HS-5 (cell line): ENCODE results near the gene ENTHD1.
A peak's percentile ranks its signal among the peaks of the same experiment; 100 is the strongest.
"Not testable (repeated sequence)": the region's sequence is repeated elsewhere in the genome, so short reads cannot be mapped to it uniquely, and the experiment has no call there.

Source experiments
- DNase-seq: peaks from one replicate; pipeline ENCODE4 v3.0.0-alpha.2; 2012; ENCODE audit warnings: low read depth

ENTHD1 gene

DNA sequence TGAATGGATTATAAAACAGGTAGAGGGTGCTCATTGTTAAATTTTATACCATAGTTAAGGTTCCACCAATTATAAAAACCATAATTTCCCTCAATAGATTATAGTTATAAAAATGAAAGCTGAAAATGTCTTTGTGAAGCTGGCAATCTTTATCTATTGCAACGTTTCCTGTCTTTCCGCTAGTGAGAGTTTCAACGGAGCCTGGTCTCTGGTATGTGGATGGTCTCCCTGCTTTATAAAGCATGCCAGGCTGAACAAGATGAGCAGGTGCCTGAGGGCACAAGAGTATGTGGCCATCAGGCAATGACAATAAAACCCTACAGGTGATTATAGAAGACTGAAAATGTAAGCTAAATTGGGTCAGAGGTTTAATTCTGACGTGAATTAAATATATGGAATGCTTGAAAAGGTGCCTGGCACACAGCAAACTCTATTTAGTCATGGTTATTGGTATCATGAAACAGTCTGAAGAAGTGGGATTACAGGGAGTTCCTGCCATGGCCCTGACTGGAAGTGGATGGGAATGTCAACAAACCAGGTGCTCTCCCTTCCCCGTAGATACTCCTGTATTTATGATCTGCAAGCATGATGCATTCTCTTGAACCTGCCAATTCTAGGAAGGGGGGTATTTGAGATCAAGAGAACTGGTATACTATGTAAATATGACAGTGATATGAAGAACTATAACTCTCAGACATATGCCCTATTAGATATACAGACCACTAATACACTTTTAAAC, 115.7 kb downstream of the ENTHD1 start:
- DNase-seq = no peak

DNA sequence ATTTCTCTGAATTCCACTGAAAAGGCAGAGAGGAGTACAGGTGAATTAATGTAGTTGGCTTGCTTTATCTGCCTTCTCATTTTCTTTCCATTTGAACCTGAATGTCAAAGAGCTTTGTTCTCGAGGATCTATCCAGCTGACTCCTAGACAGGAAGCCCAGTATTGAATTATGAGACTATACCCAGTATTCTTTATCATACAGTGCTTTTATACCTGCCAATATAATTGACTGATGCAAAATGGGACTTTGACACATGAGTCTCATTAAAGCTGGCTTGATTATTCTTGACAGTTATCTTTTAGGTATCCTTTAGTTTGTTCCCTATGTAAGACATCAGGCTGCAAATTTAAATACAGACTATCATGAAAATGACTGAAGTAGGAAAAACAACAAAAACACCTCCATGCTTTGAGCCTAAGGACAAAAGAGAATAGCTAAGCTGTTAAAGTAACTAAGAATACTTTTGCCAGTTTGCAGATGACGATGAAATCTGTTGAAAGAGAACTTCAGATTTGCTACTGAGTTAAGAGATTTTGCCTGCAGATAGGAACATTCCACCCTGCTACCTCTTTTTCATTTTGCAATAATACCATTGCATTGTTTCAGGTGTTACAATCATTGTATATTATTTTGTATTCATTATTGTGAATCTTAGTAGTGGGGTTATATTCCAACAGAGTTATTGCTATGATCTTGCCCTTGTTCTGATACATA, 117.1 kb downstream of the ENTHD1 start:
- no peak for DNase-seq

DNA sequence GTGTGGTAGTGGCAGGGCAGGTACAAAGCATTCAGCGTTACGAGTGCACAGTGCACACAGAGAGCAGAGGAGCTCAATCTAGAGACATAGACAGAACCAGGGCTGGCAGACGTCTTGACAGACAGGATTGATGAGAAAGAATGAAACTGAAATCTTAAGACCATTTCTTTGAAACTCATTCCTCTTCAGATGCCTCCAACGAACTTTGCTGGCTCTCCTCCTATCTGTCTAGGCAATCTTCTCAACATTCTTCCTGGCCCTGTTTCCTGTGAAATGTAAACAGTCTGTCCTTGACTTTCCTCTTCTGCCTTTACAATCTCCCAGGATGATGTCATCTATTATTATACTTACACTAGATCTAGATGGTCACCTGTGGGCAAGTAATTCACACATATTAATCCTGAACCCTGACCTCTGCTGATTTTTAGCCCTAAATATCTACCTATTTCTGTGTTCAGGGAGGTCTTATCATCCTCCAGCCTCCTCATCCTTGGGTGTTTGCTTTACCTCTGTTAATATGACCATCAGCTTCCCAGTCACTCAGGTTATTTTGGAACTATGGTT, 119.5 kb downstream of the ENTHD1 start:
- no peak for DNase-seq

DNA sequence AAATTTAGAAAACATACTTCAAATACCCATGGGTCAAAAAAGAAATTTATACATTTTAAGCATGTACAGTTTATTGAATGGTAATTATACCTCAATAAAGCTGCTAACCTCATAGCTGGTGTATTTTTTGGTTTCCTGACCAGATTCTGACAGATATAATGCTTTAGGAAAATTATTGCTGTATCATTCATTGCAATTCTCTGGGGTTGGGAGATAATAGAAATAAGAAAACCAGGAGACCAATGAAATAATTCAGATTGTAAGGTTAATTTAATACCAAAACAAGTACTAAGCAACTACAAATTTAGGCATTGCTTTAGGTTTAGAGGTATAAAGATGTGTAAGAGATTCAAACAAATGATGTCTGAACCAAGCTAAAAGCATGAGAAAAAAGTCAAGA, 120.1 kb downstream of the ENTHD1 start:
- no peak for DNase-seq

DNA sequence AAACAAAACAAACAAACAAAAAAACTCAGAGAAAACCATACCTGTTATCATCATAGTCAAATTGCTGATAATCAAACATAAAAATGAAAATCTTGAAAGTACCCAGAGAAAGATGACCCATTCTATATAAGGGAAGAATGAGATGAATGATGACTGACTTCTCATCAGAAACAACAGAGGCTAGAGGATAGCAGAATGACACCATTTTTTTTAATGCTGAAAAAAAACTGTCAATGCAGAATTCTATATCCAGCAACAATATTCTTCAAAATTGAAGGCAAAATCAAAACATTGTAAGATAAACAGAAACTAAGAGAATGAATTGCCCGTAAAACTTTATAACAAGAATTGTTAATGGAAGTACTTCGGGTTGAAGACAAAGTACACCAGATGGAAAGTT, 122.1 kb downstream of the ENTHD1 start:
- DNase-seq = no peak

DNA sequence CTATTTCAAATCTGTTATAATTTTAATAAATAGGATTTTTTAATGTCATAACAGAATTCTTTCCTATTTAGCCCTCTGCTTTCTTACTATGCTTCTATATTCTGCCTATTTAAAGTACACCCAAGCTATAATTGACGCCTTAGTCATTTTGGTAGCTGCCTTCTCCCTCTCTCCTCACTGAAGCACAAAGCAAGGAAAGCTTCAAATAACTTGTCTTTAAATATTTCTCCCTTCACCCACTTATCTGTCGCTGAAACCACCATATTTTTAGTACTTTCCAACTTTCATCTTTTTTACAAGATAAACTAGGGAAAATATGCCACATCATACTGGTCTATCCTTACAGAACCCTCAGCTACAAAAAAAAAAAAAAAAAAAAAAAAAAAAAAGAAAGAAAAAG, 127.9 kb downstream of the ENTHD1 start:
- no peak for DNase-seq

DNA sequence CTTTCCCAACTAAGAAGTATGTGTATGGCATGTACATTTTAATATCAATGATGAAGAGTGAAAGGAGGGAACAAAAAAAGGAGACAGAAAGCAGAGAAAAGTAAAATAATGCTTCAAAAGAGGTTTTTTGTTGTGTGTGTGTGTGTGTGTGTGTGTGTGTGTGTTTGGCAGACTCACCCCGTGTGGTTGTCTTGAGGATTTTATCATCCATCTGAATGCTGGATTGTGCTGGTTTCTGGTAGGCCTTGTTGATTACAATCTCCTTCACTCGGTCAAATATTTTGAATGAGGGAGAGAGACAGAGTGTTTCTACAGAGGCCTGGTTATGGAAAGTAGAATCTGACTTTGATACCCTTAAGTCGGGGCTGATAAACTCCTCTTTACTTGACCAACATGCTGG, 128.5 kb downstream of the ENTHD1 start:
- DNase-seq = no peak

DNA sequence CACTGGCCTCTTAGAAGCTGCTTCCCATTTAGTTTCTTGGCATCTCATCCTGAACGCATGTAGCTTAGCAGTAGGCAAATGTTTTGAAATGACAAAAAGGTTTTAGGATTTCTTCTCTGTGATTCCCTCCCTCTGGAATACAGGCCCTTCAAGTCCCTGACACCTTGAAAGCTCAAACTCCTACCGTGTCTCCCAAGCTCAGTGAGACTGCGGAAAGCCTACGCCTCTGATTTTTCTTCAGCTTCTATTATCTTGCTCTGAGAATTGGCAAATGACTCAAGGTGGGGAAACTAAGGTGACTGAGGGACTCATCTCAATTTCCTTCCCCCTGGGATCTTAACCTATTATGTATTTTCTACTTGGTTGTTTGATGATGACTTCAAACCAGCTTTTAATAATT, 130.3 kb downstream of the ENTHD1 start:
- no peak for DNase-seq

DNA sequence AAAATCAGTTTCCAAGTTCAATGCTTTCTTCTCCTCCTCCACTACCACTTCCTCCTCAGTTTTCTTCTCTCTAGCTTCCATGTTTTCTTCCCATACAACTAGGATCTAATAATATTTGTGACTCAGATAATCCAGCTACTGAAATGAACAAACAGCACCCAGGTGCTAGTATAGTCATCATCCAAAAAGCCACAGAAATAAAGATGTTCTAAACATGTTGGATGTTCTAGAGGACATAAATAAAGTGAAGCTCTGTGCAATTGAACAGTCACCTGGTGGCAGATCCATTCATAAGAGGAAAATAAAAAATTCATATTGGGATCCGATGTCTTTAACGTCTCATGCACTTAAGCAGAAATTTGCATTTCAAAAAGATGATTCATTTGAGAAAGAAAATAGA, 142.8 kb downstream of the ENTHD1 start:
- DNase-seq = no peak

DNA sequence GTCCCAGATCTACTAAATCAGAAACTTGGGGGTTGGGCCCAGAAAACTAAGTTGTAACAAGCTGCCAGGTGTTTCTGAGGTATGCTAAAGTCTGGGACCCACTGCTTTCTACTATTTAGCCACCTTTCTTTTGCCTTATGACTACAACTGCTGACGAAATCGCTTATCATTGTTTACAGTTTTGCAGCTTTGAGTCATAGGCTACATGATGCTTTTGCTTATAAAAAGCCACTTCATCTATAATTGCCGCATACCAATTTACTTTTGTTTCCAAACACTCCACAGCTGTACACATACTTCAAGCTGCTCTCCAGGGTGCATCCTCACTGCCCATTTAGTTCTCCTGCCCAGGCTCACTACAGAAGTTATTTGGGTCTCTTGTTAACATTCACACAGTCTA, 144.7 kb downstream of the ENTHD1 start:
- peak; percentile 64 for DNase-seq

DNA sequence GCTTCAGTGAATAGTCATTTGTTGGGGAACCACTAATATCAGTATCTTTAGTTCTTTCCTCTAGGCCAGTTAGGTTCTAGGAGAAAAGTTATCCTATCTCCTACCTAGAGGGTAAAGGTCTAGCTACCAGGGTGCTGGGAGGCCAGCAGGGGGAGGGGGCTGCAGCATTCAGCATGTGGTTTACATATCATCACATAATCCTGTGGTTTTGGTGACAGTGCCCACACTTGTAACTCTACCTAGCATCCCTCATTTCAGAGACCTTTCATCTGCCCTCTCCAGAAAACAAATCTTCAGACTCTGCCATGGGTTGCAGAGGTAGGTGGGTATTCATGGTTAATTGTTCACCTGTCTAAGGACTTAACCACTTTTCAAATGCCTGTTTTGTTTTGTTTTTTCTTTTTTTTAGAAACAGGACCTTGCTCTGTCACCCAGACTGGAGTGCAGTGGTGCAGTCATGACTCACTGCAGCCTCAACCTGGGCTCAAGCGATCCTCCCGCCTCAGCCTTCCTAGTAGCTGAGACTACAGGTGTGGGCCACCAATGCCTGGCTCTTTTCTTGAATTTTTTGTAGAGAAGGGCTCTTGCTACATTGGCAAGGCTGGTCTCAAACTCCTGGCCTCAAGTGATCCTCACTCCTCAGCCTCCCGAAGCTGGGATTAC, 146.8 kb downstream of the ENTHD1 start:
- DNase-seq = no peak

DNA sequence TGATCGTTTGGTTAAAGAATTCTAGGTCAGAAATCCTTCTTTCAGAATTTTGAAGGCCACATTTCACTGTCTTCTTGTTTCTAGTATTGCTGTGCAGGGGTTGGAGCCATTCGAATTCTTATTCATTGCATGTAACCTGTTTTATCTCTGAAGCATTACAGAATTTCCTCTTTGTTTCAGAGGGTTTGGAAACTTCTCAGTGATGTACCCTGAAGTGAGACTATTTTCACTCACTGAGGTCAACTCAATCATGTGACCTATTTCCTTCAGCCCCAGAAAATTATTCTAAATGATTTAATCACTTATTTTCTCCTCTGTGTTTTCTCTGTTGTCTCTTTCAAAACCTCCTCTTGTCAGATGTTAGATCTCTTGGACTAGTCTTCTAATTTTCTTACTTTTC, 147.8 kb downstream of the ENTHD1 start:
- DNase-seq = no peak

DNA sequence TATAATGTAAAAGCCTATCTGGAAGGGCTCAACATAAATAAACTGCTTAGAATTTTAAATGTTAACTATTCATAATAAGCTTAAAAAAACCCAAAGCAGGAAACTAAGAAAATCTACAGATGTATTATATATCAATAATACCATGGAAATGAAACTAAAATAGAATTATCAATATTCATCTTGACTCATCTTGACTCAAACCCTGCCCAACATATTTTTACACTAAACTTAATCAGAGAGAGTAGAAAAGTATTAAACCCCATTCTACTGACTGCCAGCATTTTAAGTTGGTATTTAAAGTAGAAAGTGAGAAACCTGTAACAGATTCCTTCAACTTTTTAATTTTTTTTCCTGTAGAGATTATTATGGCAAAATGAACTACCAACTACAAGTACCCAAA, 149.2 kb downstream of the ENTHD1 start:
- no peak for DNase-seq

DNA sequence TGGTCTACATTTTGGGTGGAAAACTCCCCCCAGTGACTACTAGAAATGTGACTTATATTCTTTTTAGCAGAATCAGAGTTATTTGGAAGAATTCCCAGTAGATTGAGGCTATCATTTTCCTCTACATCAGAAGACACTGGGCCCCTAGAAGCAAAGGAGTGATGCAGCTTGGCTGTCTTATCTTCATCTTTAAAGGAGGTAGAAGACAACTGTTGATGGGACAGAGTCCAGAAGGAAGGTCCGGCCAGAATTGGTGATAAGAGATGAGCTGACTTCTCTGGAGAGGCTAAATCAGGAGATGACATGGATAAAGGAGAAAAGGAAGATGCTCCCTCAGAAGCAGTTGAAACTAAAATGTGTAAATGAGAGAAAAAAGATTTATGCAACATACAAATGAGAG, 149.6 kb downstream of the ENTHD1 start:
- DNase-seq = no peak

DNA sequence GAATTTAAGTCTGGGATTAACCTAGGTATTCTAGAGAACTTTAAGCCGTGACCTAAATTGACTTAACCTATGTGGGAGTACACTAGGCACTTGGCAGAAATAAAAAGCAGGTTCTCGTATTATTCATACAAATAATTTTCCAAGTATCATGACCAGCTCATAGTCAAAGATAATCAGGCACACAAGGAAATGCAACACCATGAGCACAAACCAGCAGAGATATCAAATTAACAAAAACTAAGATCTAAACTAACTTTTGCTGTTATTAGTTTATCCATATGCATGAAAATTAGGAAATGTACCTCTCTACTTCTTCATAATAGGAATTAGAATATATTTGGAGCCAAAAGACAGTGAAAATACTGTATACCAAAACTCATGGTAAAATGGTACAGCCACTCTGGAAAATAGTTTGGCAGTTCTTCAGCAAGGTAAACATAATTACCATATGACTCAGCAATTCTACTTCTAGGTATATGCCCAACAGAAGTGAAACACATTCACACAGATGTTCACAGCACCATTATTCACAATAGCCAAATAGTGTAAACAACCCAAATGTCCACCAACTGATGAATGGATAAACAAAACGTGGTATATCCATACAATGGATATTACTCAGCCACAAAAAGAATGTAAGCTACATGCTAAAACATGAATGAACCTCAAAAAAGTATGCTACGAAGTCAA, 154.1 kb downstream of the ENTHD1 start:
- no peak for DNase-seq

DNA sequence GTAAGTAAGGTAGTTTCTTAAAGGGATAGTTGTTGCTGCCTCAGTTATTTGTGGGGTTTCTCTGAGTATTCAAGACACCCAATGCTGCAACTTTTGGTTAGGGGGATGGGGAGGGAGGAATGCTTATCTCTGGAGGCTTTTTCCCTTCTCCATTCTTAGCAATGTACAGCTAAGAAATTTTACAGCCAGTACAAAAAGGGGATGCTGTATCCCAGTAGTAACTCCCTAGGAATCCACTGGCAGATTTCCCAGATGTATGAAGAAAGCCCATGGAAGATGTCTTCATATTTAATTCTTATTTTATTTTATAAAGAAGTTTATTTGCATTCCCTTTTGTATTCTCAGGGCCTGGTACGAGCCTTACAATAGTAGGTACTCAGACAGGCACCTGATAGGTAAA, 154.8 kb downstream of the ENTHD1 start:
- peak; percentile 15 for DNase-seq

DNA sequence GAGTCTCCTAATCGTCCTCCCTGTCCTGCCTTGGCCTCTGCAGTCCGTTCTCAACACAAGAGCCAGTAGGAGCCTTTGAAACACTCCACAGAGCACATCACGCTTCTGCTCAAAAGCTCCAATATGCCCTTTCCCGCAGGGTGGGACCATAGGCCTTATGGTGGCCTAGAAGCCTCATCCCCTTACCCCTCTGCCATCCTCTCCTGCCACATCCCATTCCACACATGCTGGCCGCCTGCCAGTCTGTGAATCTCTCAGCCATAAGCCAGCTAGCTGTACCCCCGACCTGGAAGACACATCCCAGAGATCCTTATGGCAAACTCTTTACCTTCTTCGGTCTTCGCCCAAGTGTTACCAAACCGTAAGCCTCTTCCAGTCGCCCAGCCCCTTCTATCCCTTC, 157.8 kb downstream of the ENTHD1 start:
- DNase-seq = no peak

DNA sequence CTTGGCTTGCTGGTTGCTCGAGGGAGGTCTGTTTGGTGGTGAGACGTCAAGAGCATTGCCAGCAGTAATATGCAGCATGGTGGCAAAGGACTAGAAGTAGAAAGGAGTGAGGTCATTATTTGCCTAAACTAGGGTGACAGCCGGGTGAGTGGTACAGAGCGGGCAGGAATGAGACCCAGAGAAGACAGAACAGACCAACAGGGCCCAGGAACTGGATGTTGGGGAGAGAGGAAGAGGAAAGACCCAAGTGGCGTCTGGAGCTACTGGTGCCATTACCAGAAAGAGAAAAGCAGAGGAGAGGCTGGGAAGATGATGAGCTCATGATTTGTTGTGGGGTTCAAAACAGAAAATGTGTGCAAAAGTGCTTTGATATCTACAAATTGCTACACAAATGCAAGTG, 158.7 kb downstream of the ENTHD1 start:
- DNase-seq = no peak

DNA sequence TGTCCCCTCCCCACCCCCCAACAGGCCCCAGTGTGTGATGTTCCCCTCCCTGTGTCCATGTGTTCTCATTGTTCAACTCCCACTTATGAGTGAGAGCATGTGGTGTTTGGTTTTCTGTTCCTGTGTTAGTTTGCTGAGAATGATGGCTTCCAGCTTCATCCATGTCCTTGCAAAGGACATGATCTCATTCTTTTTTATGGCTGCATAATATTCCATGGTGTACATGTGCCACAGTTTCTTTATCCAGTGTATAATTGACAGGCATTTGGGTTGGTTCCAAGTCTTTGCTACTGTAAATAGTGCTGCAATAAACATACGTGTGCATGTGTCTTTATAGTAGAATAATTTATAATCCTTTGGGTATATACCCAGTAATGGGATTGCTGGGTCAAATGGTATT, 159.5 kb downstream of the ENTHD1 start:
- DNase-seq = not testable (repeated sequence)

DNA sequence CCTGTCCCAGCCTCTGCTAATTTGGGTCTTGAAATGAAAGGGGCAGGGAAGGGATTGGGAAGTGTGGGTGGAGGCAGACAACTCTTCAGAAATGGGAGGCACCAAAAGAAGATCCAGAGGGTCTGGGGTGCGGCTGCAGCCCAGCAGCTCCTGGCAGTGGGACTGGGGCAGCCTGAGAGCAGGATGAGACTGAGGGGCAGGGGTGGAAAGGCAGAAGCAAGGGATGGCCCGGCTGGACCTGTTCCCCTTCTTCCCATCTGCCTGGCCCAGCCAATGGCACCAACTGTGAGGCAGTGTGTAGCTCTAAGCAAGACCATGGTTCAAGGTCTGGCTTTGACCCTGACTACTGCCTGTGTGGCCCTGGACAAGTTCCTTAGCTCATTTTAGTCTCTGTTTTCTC, 160.4 kb downstream of the ENTHD1 start:
- no peak for DNase-seq

DNA sequence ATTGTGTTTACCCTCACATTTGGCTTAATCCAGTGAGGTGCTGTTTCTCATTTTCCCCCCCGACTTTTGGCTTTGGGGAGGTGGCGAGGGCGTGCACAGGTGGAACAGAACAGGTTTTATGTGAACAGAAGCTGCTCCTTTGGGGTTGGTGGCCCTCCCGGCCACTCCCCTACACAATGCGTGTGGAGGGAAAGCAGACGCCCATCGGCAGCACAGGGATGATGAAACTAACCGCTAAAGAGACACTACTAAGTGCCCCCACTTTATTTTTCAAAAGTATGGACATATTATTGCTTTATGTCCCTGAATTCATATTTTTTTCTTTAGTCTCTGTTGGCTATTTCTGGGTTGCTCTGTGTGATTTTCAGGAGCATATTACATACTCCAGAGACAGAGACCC, 160.9 kb downstream of the ENTHD1 start:
- no peak for DNase-seq

DNA sequence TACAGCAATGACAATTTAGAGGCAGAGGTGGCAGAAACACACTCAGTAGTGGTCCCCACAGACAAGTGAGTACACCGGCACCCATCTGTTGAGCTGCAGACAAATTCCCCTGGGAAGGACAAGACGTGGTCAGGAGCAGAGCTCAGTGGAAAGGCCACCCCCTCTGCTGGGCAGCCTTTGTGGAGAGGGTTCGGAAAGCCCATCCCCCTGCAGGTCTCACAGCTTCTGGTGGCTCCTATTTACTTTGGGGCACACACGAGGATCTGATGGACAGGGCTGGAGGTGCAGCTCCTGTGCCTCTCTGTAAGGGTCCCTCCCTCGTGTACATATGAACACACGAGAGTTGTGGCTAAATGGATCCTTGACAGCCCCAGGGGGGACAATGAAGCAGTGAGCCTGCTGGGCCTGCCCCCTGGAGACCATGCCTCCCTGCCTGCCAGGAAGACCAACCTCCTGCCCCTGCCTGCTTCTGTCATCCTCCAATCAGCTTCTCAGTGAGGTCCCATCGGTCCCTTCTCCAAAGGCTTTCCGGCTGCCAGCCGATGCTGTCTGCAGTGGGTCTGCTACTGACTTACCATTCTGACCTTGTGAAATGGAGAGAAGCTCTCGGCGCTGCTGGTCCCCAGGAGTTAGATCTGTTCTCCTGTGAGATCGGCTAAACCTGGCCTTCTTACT, 161.5 kb downstream of the ENTHD1 start:
- DNase-seq = no peak
